Measurements from ENCODE around the gene MBTPS1.

DNA sequence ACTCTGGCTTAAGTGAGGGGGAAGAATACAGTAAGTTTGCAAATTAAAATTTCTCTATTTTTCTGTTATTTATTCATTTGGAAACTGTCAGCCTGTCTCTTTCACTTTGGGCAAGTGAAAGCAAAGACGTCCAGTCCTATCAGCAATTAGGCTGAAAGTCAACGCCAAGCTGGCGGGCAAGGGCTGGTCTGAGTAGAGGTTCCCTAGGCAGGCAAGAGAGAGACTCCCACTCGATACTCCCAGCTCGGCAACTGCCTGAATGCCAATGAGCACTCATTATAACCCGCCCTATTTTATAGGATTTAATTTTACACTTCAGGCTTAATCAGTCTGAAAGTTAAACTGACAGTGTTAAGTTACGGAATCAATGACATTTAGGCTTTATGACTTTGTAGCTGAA, 59.8 kb downstream of the MBTPS1 start:
- TF ChIP-seq POLR2A (IDR thresholded peaks at IDR 0.05), result no peak
- no peak for TF ChIP-seq EP300 (IDR thresholded peaks at IDR 0.05)
